AG20443 (cell line): ENCODE measurements around the gene KCTD10.

Experiments used
- DNase-seq: peaks from one replicate; pipeline ENCODE4 v3.0.0; 2012; ENCODE audit warnings: low spot score, mixed read lengths

The KCTD10 gene, protein sequence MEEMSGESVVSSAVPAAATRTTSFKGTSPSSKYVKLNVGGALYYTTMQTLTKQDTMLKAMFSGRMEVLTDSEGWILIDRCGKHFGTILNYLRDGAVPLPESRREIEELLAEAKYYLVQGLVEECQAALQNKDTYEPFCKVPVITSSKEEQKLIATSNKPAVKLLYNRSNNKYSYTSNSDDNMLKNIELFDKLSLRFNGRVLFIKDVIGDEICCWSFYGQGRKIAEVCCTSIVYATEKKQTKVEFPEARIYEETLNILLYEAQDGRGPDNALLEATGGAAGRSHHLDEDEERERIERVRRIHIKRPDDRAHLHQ

DNA sequence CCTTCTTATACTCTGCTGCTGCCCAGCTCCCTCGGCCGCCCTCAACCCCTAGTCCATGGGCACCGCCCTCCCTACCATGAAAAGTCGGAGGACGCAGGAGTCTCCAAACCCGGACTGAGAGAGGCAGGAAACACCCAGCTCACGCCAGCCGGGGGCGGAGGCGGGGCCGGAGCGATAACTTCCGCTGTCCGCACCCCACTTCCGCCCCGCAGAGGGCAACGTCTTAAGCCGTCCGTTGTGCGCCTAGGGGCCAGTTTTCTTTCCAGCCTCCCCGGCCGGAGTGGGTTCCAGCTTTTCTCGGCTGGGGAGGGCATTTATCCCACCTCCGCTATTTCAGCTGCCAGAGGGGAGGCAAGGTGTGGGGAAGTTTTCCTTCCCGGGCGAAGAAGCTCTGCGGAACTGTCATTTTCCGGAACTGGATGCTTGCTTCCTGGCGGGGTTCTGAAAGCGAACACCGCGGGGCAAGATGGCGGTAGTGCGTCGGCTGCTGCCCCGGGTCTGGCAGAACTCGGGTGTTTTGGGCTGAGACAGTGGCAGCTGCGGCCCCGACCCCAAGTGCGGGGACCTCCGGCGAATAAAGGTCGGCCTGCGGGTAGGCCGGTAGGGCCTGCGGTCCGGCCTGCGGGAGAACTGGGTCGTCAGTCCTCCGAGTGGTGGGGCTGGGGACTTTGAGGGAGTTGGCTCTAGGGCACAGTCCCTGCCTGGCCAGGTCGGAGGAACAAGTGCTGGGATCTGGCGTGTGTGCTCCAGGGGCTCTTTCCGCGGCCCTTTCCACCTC, at the start of gene KCTD10, which contains the start of gene UBE3B:
KCTD10 (minus strand) TSS at position 116 of the 778 bp plus-strand sequence; CDS start at position 78, 38 bp downstream.
UBE3B (plus strand) TSS at position 450 of the 778 bp plus-strand sequence. CDS start 5,918 bp downstream, outside the sequence.
- DNase-seq = peak; percentile 97

DNA sequence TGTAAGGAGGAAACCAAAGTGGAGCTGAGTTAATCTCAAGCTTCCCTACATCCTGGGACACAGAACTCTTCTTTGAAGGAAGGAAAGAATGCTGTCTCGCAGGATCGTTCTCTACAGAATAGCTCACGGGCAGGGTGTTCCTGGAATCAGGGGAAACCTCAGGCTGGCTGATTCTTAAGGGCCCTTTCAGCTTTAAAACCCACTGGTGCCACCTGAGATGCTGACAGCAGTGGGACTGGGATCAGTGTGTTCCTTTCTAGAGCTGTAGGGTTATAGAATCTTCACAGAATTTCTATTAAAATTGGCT, 48.1 kb upstream of the KCTD10 start:
- no peak for DNase-seq

DNA sequence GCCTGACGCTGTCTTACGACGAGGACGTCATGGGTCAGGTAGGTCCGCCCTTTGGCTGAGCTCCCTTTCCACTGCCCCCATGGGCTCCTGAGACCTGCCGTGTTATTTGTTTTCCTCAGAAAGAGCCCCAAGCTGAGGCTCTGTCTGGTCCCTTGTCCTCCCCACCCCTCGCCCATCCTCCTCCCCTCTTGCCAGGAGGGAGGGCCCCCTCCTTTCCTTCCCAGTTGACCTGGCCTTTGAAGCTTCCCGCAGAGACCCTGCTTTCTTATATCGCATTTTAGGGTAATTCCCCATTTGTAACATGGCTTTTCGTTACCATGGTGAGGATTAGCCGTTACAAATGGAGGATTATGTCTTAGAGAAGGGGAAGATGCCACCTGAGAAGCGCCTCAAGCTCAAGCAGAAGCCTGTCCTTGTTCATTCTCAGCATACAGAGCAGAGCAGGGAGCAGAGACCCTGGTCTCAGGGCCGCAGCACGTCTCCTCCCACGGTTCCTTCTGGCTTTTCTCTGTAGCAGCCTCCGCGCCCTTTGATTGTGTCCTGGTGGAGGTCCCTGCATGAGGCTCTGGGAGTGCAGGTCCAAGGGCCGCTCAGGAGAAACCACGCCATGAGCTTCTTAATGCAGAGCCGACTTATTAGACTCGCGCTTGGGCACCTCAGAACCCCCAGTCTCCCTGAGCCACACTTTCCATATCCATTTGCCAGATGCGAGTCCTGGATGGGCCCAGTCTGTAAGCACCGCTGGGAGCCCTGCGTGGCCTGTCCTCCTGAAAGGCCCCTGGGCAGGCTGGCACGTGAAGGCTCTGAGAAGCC, 47.6 kb upstream of the KCTD10 start:
- no peak for DNase-seq

DNA sequence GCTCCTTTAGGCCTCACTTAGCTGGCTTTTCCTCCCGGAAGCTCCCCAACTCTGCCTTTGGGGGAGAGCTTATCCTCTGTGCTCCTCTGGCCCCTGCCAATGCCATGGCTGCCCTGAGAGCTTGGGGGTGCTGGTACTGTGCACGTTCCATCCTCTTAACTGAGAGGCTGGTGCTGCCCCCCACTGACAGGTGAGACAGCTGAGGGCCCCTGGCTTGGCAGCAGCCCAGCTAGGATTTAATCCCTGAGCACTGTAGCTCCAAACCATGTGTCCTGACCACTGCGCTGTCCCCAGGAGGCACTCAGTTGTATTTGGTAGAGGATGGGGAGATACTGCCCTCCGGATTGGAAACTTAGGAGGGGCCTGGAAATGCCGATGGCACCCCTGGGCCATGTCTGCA, 46.4 kb upstream of the KCTD10 start:
- no peak for DNase-seq

DNA sequence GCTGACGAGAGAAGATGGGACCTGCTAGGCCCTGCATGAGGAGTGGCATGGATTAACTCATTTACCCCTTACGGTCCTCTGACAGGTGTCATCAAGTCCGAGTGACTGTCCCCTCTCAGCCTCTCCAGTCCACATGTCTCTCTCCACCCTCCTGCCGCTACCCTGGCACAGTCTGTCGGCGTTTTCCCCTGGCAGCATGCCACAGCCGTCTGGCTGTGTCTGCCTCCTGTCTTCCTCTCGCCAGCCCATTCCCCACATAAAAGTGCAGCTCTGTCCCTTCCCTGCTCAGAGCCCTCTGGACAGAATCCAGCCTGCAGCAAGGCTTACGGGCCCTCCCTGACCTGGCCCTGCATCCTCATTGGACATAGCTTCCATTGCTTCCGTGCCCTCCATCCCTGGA, 46.0 kb upstream of the KCTD10 start:
- DNase-seq = no peak

DNA sequence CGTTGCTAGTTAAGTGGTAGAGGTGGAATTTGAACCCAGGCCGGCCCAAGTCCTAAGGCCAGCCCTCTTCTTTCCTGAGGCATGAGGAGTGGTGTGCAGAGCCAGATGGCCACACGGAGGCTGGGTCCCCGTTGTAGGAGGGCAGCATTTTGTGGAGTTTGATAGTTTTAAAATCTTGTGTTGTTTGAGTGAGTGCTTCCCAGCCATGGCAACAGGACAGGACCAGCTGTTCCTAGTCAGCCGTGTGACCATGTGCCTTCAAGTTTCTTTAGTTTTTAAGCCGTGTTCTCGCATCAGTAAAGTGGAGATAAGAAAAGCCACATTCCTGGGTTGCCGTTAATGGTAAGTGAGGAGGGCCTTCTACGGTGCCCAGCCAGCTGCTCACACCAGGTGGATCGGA, 44.7 kb upstream of the KCTD10 start:
- DNase-seq = no peak

DNA sequence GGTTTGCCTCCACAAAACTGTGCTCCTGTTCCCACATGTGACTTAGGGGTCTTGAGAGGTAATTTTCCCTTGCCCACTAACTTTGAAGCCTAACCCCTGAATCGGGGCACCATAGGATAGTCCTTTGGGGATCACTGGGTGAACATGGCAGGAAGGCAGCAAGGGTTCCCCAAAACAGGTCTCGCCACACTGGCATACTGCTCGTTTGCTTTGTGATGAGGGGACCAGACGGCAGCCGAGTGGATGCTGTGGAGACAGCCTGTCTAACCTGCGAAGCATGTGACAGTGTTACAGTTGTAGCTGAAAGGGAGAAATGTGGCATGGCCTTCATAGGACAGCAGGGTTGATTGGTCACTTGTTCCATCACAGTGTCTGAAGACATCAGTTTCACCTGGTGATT, 42.7 kb upstream of the KCTD10 start:
- DNase-seq = no peak

DNA sequence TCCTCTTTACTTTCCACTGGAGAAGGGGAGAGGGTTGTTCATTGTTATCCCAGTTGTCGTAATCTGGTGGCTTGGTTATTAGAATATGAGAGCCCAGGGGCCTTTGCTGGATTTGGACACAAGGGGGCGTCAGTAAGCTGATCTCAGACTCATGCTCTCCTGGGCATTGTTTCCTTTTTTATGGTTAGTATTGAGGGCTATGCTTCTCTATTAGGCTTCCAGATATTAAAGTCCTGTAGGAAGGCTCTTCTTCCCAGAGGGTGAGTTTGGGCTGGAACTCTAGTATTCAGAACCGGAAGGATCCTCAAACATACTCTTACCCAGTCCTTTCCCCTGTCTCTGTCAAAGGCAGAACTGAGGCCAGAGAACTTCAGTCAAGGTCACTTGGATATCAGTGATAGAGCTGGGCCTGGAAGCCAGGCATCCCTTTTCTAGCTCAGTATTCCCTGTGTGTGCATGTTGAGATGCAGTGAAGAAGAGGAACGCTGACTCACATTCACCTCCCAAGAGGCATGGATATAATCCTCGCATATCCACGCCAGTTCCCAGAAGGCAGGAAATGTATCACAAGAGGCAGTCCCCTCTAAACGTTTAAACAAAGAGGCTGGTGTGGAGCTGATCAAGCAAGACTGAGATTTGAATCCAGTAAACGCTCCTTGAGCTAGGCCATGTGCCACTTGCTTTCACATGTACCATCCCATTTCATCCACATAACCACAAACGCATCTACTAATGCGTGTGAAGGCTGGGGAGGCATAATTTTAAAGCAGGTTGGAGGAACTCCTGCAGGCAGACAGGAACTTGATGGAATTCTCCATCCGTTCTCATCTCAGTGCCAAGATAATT, 41.9 kb upstream of the KCTD10 start:
- DNase-seq = peak; percentile 84

DNA sequence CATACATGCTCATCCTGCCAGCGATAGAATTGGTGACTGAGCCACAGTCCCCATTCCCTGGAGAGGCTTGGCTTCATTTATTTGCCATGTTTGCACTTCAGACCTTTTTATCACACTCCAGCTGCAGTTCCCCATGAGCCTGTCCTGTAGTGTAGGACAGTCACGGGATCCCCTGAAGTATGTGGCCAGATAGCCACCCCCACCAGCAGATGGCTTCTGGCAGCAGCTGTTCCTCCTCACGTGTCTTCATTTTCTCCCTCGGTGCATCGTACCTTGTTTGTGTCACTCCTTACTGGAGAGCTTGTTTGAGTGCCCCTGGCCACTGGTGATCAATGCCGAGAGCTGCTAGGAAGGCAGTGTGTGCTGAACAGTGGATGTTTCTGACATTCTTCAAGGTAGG, 40.5 kb upstream of the KCTD10 start:
- no peak for DNase-seq

DNA sequence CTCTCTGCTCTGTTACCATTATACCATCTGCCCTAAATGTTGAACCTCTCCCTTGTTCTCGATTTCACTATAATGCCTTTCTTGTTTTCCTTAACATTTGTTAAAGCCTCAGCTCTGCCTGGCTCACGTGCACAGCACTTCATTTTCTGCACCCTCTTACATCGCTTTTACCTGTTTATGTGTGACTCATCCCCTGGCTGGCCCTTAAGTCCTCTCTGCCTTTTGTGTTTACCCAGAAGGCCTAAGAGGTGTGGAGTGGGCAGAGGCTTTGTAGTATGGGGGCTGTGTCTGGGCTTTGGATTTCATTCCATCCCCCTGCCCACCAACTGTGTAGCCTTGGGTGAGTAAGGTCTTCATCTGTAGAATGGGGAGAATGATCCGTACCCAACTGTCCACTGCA, 36.9 kb upstream of the KCTD10 start:
- no peak for DNase-seq

DNA sequence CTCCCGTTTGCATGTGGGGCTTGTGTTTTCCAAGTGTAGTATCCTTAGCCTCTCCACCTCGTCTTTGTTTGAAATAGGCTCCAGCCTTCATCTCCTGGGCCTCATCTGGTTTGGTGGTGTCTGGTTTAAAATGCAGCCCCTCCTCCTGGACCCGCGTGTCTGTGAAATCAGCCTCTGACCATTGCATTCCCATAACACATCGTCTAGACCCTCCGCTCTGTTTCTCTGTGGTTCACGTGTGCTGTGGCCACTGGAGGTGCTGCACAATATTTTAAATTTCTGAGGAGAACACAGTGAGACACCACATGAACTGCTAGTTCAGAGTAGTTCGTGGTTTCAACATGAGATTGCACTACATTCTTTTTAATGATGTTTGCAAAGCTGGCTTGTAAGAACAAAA, 36.0 kb upstream of the KCTD10 start:
- no peak for DNase-seq

DNA sequence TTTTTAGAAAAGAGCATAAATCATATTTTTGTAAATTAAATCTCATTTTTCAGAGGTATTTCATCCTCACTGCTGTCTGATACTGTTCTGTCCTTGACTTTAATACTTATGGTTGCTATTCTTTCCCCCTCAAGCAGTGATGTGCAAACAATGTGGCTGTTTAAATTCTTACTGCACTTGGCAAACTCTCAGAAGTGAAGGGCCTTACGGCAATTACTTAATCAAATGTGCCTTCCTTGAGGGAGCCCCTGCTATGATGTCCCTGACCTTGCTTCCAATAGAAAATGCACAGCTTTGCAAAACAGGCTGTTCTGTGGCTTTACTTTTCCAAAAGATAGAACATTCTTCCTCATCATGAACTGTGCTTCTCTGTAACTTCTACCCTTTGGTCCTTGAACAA, 35.5 kb upstream of the KCTD10 start:
- no peak for DNase-seq

DNA sequence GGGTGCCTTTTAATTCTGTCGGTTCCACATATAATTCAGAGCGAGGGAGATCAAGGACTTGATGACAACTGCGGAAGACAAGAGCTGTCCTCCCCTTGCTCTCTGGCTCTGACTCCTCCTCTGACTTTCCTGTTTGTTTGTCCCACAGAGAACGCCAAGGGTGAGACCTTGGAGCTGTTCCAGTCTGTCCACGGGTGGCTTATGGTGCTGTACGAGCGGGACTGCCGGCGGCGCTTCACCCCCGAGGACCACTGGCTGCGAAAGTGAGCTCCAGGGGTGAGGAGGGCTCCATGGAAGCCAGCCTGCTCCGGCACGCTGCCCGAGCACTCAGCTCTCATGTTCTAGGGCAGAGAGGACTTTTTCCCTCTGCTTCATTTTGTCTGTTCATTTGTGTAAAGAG, 33.1 kb upstream of the KCTD10 start:
- DNase-seq = no peak

DNA sequence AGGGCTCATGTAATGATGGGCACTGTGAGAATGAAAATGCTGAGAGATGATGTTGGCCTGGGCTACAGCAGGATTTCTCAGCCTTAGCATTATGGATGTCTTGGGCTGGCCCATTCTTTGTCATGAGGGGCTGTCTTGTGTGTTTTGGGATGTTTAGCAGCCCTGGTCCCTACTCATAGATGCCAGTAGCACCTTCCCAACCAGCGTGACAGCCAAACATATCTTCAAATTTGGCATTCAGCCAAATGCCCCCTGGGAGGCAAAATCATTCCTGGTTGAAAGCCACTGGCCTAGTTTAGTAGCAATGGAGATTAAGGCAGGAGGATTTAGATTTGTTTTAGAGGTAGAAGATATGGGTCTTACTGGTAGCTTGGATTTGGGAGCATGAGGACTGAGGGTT, 27.0 kb upstream of the KCTD10 start:
- DNase-seq = no peak

DNA sequence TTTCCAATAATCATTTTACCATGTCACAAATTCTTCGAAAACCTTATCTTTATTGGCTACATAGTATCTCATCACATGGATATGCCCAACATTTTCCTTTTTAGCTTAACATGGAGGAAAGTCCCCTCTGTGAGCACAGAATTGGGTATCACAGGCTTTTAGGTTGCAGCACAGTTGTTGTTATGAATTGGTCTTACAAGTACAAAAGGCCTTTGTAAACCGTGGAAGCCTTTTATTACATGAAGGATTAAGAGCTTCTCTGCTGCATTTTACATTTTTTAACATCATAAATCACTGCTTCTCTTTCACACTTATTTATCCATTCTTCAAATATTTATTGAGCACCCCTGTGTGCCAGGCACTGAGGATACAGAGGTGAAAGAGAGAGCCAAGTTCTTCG, 26.5 kb upstream of the KCTD10 start:
- DNase-seq = no peak

DNA sequence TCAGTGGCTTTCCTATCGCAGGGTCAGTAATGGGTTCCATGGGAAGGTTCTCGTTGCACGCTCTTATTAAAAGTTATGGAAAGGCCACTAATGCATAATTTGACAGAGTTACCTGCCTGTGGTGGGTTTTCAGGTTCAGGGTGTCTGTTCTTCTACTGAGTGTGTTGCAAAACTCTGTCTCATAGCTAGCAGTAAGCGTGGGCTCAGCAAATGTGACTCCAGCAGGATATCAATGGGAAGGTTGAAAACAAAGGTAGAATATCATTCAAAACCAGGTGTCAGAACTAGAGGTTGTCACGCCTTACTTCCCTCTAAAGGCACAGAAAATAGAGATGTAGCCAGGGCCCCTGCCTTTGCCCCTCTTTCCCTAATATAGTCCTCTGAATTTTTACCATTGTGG, 25.2 kb upstream of the KCTD10 start:
- no peak for DNase-seq

DNA sequence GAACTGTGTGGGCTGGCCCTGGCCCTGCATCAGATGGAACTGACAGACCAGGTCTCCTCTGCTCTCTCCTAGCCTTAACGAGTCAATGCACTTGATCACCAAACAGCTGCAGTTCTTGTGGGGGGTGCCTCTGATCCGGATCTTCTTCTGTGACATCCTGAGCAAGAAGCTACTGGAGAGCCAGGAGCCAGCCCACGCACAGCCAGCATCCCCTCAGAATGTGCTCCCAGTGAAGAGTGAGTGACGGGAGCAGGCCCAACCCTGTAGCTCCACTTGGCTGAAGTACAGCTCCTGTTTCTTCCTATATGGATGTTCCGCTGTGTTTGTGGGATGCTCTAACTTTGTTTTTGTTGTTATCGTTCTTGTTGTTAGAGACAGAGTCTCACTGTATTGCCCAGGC, 24.2 kb upstream of the KCTD10 start:
- no peak for DNase-seq

DNA sequence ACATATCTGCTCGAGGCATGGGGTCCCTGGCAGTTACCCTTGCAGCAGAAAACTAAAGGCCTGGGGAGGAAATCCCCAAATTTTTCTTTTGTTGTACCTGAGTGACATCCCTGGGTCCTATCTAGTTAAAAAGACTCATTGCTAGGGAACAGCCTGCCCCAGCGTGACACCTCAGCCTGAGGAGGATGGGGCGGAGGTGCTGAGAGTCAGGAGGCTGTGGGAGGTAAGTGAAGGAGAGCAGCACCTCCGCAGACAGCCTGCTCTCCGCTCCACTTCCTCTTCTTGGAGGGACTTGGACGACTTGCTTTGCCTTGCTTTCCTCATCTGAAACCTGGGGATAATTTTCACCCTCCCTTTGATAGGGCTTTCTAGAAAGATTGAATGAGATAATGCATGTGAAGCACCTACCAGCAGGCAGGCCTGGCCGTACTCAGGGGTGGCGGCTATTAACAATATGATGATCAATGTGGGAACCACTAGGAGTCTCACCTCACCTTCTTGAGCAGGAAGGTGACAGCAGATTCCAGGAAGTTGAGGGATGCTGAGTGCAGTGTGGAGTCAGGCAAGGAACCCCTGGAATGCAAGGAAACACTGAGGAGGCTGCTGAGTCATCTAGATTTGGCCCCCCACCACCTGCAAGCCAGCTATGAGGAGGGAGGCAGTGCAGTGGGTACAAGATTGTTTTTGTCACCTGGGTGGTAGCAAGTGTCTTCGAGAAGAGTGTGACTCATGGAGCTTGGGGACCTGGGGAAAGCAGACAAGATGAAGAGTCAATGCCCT, 23.5 kb upstream of the KCTD10 start:
- no peak for DNase-seq

DNA sequence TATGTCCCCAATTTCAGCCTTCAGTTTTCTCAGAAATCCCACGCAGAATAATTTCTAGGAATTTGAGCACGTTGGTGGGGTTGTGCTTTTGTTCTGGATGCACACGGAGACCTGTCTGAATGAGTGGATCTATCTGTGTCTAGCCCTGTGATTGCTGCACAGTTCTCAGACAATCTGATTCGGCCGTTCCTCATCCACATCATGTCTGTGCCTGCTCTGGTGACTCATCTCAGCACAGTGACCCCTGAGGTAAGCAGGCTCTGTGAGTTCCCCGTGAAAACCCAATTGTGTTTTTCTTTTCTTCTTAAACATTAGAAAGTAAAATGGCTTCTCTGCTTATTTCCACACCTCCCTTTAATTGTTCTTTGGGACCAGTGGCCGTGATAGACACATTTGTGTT, 20.6 kb upstream of the KCTD10 start:
- DNase-seq = no peak

DNA sequence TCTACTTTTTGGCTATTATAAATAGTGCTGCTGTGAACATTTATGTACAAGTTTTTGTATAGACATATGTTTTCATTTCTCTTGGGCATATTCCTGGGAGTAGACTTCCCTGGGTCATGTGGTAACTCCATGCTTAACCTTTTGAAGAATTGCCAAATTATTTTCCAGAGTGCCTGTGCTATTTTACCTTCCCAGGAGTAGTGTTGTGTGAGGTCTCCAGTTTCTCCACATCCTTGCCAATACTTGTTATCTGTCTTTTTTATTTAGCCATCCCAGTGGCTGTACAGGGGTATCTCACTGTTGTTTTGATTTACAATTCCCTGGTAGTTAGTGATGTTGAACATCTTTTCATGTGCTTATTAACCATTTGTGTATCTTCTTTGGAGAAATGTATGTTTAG, 19.2 kb upstream of the KCTD10 start:
- DNase-seq = no peak

DNA sequence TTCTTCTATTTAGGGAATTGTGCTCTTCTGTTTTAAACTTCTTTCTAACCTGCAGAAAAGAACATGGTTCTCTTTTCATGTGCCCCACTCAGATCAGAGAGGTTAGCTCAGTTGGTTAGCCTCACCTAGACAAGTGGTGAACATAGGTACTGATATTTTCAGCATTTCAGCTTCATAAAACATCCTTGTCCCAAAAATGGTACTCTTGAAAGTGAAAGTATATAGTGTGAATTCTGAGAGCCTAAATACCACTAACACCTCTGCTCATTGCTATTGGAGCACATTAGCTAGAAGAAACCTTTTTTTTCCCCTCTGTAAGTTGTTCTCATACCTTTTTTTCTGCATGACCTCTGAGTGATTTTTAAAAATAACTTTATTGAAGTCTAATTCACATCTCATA, 17.9 kb upstream of the KCTD10 start:
- DNase-seq = no peak
